NCI-H2107 treated with DMSO at 0.1 percent for 48 hours (cell line): ENCODE measurements around the gene CDCA5.

ENCODE experiments used
- DNase-seq: peaks from one replicate; lab custom pipeline; 2025; ENCODE audit not compliant: unreplicated experiment; lab: John Stamatoyannopoulos, UW

Gene CDCA5

GRCh38 chr11:65077451-65077850 is 6.4 kb downstream of the CDCA5 start:
- peak; percentile 51 for DNase-seq

DNA sequence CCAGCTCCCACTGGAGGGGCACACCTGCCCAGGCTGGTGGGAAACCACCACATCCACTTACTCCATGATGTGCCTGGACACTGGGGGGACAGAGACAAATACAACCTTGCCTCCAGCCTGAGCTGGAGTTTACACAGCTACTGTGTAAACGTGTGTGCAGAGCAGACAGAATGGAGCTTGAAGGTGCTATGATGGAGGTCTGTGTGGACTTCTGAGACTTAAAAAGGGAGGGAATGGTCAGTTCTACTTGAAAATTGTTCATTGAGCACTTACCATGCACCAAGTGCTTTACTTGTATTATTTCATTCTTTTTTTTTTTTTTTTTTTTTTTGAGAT is 11.2 kb downstream of the CDCA5 start:
- no peak for DNase-seq

DNA sequence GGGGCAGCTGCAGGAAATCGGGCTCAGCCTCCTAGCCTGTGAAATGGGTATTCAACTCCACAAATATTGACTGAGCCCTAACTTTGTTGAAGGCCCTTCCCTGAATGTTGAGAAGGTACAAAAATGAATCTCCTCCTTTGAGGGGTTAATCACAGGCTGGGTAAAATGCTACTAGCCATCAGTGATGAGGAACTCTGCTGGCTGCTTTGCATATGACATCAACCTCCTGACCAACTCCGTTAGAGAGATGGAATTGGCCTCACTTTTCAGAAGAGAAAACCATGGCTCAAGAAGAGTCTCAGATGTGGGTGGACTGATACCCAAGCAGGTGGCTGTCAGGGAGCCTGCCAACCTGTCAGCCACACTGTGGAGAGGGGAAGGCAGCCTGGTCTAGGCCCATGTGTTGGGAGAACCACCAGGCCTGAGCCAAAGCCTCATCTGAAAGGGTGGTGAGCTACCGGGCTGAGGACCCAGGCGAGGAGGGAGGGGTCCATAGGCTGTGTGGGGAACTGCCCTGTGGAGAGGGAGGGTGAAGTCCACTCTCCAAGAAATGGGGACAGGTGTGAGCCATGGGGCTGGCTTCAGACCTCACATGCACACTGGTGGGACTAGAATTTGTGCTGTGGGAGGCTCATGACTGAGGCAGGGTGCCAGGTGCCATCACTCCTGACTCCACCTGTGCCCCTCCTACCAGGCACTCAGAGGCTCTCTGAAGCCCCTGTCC is 11.8 kb downstream of the CDCA5 start:
- no peak for DNase-seq

- DNase-seq = peak; percentile 77
Measured at GRCh38 chr11:65069217-65069616, 14.6 kb downstream of the CDCA5 start.

DNA sequence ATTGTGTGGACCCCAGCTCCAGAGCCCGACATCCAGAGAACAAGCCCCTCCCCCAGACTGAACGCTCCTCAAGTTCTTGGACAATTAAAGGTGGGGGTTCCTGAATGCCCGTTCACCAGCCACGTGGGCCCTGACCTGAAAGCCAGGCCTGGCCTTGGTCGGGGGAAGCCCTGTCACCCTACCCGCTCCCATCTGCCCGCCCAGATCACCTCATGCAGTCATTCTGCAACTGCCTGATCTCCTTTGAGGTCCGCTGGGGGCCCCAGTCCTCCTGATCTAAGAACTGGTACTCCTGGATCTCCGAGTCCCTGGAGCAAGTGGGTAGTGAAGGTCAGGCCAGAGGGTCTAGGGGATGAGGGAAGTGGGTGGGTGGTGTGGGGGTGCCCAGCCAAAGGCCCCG is 16.4 kb downstream of the CDCA5 start:
- no peak for DNase-seq

DNA sequence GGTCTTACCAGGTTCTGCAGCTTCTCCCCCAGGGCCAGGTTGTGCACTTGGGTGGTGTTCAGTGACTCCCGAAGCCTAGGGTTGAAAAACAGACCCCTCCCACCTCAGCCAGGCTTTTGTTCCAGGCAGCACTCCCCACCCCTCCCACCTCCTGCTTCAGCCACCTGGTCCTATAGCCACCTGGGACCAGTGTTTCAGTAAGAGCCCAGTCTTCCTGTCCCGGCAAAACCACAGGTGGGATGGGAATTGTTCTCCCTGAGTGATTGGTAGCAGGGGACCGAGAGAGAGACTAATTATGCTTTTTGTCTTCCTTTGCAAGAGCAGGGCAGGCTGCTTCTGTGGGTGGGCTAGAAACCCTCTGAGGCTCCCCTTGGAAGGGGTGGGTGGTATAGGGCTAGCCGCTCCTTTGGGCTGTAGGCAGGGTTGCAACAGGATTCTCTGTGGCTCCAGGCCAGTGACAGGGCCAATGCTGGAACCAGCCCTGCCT is 17.0 kb downstream of the CDCA5 start:
- DNase-seq = peak; percentile 95

DNA sequence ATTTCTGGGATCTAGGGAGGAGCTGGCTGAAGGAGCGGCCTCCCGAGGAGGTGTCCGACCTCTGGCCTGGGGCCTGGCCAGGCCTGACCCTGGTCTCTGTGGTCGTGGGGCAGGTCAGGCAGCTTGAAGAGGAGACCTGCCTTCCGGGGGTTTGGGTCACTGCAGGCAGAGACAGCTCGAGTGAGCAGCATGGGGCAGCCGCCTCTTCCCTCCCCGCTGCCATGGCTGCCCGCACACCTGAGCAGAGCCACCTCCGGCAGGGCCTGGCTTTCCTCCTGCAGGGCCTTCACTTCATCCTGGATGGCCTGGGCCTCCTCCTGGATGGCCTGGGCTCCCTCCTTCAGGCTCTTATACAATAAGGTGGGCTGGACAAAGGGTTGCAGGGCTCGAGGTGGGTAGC is 17.5 kb downstream of the CDCA5 start:
- DNase-seq = no peak

GRCh38 chr11:65065851-65066250 is 18.0 kb downstream of the CDCA5 start:
- DNase-seq = no peak

- DNase-seq = no peak
Measured at GRCh38 chr11:65064847-65065240, 19.0 kb downstream of the CDCA5 start.

DNA sequence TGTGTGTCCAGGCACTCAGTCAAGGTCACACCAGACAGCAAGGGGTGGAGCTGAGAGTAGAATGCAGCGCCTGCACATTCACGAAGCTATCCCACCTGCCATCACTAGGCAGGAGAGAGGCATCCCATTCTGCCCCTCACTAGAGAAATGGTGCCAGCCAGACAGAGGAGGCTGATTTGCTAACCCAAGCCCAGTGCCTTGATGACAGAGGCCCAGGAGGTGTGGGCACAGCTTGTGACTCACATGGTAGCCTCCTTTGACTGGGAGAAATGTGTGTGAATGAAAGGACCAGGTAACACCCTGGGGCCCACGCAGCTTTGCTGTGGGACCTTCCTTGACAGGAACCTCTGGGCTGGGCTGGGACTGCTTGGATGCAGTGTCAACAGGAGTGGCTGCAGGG is 20.3 kb downstream of the CDCA5 start:
- DNase-seq = no peak

DNA sequence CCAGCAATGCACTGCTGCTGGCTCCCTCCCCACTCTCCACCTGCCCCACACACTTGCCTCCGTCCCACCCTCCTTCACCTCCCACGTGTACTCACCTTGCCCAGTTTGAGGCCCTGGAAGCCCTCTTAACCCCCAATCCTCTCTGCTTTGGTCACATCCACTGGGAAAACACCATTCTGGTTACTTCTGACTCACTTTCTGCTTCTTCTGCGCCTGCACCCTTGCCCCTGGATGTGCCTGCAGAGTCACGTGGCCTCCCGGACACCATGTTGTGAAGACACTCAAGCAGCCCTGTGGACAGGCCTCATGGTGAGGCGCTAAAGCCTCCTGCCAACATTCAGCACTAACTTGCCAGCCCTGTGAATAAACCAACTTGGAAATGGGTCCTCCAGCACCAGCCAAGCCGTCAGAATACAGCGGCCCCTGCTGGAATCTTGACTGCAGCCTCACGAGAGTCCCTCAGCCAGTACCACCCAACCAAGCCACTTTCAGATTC is 22.9 kb downstream of the CDCA5 start:
- DNase-seq = no peak

DNA sequence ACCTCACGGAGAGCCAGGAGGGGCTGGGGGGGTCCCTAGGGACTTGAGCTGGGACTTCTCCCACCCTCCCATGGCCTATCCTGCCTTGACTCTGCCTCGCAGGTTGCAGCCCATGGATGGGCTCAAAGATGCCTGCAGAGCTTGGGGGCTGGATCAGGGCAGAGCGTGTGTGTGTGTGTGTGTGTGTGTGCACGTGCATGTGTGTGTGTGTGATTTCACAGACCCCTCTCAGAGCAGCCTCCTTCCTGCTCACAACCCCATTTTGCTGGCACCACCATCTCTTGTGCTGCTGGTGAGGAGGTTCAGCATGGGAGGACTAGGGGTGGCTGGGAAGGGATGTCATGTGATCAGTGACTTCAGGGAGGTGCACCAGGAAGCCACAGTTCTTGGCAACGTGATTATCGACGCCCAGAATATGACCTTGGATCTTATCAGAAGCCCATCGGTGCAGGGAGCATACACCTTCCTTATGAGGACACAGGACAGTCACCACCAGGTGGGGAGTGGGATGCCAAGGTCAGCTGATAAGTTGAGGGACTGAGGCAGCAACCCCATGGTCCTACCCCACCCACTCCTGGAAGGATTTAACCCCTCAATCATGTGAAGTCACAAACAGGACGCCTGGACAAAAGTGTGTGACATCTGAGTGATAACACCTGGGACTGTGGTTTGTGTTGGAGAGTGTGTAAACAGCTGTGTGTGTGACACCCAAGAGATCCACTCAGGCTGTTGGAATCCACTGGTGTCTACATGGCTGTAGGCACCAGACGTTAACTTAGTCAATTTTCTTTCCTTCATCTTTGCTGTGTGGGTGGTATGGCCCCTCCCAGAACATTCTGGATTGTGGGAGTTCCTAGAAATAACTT is 23.6 kb downstream of the CDCA5 start:
- no peak for DNase-seq

GRCh38 chr11:65059523-65059922 is 24.3 kb downstream of the CDCA5 start:
- no peak for DNase-seq

DNA sequence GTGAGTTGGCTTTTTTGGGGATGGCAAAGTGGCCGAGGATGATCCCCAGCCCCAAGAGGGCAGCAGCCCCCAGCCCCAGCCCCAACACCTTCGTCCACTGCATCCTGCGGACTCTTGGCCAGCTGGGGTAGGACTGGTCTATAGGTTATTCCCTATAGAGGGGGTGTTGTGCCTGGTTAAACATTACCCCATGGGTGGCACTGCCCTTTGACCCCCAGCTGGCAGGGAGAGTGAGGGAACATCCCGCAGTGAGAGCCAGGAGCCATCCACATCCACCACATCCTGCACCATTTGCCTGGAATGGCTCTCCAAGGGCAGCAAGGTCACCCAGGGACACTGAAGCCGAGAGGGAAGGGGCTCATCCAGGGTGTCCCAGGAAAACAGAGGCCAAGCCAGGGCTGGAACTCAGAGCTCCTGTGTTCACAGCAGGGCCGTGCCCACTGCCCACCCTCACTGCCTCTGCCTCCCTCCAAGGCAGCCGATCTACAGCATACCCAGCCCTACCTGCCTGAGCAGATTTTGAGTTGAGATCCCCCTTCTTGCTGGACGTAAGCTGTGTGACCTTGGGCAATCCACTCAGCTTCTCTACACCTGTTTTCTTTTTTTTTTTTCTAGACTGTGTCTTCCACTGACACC is 25.3 kb downstream of the CDCA5 start, which contains the start of gene NAALADL1:
Gene NAALADL1 (minus strand): TSS at position 135 of the 636 bp plus-strand sequence. CDS start 32 bp downstream, at position 103.
- no peak for DNase-seq

DNA sequence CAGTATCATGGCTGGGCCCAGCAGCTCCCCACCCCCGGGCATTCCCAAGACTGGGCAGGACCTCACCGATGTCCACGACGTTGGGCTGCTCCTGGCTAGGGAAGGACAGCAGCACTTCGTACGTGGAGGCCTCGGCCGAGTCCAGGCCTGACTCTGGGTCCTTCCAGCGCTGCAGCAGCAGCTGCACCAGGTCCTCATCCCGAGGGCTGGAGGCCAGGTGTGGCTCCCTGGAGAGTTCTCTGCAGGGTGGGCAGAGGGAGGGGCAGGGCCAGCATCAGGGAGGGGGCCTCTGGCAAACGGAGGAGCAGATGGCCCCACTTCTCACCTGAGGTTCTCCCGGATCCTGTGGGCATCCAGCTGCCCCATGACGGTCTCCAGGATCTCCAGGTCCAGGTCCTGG is 25.8 kb downstream of the CDCA5 start:
- peak; percentile 19 for DNase-seq

- DNase-seq = no peak
Measured at GRCh38 chr11:65057526-65057925, 26.3 kb downstream of the CDCA5 start.

DNA sequence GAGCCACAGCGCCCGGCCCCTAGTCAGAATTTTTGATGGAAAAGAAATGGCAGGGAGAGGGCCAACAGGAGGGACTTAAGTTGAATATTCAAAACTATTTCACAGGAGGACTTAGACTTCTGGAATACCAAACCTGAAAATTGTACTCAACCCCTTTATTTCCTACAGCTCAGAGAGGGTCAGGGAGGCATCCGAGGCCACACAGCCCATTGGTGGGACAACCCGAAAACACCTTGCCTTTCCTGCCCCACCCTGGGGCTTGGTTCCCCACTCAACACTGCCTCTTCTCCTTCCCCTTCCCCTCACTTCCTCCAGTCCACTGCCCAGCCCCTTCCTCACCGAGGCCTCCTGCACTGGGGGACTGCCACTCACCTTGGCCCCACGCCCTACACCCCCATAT is 26.8 kb downstream of the CDCA5 start:
- DNase-seq = no peak

DNA sequence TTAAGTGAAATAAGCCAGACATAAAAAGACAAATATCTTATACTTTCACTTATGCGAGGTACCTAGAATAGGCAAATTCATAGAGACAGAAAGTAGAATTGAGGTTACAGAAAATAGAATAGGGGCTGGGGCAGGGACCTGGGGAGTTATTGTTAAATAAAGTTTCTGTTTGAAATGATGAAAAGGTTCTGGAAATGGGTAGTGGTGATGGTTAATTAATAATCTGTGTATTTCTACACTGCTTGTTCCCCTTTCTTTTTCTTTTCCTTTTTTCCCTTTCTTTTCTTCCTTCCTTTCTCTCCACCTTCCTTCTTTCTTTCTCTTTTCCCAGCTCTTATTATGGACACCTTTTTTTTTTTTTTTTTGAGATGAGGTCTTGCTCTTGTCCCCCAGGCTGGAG is 28.3 kb downstream of the CDCA5 start:
- no peak for DNase-seq

GRCh38 chr11:65053827-65054508 is 29.9 kb downstream of the CDCA5 start:
- DNase-seq = no peak

DNA sequence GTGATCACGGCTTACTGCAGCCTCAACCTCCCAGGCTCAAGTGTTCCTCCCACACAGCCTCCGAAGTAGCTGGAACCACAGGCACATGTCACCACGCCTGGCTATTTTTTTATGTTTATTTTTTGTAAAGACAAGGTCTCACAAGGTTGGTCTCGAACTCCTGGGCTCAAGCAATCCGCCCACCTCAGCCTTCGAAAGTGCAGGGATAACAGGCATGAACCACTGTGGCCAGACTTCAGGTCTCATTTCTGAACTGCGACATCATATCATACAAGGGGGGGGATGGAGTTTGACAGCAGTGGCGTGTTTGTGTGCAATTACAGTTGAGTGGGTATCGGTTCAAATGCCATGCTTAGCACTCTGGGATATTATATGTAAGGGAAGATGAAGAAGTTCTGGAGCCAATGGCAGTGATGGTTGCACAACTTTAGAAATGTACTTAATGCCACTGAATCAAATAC is 32.4 kb downstream of the CDCA5 start:
- DNase-seq = no peak
